ENCODE measurements around the gene CNOT2. TPM values are rescaled to one million over a fixed set of nuclear protein-coding genes. Genes with fewer than 3 reads are reported as not detected.

Gene CNOT2
- total and polyA plus RNA-seq, 2 experiments from 2014 or later = 110 to 152 TPM

DNA sequence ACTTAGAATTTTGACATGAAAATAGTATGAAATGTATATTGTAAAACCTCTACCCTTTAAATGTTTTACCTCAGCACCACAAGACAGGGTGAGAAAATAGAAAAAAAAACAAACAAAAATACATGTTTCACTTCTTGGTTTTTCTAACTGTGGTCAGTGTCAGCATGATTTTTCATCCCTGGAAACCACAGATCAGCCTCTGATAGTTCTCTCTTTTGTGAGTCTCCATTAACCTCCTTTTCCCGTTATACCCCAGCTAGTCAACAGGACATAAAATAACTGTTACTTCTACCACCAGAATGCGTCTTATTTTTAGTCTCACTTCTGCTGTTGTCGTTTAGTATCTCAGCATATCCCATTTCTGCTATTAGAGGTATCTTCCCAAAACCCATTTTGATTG, 74.5 kb downstream of the CNOT2 start:
- Histone ChIP-seq H3K27me3 (ENCODE audit: insufficient read depth) (no peaks in the 10 kb centered on the region), H3K4me1 (ENCODE audit: insufficient read depth) (no peaks in the 10 kb centered on the region), H2AFZ (no peak overlapping the region), H3F3A (replicated peaks; ENCODE audit: low read depth) (no peaks in the 10 kb centered on the region), H3K4me3 (no peak overlapping the region), H3K79me2 (replicated peaks; ENCODE audit: insufficient read depth) (peaks cover 53% of the 10 kb centered on the region), H4K20me1 (replicated peaks; ENCODE audit: insufficient read depth) (0 out of 2 replicates have a peak, but pooled peaks cover 6% of the 10 kb centered on the region), H3K4me2 (no peak overlapping the region), H3K27ac (ENCODE audit: low read depth) (no peak overlapping the region), H3K36me3 (ENCODE audit: insufficient read depth) (no peaks in the 10 kb centered on the region), H3K9me2 (ENCODE audit: insufficient read depth) (no peaks in the 10 kb centered on the region)
- DNase-seq (ENCODE audit: low spot score) = no peak
- H3K9me3 Mint-ChIP-seq = no peaks in the 10 kb centered on the region
- H3K27me3 Mint-ChIP-seq (ENCODE audit: insufficient read depth, low read depth, poor library complexity) = no peaks in the 10 kb centered on the region
- H3K36me3 Mint-ChIP-seq (ENCODE audit: low read depth) = no peaks in the 10 kb centered on the region; the same call in 2 of the 3 replicates
- ATAC-seq = no peak
- no peak overlapping the region for H3K27ac Mint-ChIP-seq
- no peak overlapping the region for H3K4me3 Mint-ChIP-seq
- TF ChIP-seq, protein P1, sequence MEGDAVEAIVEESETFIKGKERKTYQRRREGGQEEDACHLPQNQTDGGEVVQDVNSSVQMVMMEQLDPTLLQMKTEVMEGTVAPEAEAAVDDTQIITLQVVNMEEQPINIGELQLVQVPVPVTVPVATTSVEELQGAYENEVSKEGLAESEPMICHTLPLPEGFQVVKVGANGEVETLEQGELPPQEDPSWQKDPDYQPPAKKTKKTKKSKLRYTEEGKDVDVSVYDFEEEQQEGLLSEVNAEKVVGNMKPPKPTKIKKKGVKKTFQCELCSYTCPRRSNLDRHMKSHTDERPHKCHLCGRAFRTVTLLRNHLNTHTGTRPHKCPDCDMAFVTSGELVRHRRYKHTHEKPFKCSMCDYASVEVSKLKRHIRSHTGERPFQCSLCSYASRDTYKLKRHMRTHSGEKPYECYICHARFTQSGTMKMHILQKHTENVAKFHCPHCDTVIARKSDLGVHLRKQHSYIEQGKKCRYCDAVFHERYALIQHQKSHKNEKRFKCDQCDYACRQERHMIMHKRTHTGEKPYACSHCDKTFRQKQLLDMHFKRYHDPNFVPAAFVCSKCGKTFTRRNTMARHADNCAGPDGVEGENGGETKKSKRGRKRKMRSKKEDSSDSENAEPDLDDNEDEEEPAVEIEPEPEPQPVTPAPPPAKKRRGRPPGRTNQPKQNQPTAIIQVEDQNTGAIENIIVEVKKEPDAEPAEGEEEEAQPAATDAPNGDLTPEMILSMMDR (conservative IDR thresholded peaks at IDR 0.05; ENCODE audit: low read depth in 2 of 2) = no peak
- TF ChIP-seq EZH2 (IDR thresholded peaks at IDR 0.05; ENCODE audit: low read depth, unreplicated experiment) = no peak
- TF ChIP-seq, protein P2, sequence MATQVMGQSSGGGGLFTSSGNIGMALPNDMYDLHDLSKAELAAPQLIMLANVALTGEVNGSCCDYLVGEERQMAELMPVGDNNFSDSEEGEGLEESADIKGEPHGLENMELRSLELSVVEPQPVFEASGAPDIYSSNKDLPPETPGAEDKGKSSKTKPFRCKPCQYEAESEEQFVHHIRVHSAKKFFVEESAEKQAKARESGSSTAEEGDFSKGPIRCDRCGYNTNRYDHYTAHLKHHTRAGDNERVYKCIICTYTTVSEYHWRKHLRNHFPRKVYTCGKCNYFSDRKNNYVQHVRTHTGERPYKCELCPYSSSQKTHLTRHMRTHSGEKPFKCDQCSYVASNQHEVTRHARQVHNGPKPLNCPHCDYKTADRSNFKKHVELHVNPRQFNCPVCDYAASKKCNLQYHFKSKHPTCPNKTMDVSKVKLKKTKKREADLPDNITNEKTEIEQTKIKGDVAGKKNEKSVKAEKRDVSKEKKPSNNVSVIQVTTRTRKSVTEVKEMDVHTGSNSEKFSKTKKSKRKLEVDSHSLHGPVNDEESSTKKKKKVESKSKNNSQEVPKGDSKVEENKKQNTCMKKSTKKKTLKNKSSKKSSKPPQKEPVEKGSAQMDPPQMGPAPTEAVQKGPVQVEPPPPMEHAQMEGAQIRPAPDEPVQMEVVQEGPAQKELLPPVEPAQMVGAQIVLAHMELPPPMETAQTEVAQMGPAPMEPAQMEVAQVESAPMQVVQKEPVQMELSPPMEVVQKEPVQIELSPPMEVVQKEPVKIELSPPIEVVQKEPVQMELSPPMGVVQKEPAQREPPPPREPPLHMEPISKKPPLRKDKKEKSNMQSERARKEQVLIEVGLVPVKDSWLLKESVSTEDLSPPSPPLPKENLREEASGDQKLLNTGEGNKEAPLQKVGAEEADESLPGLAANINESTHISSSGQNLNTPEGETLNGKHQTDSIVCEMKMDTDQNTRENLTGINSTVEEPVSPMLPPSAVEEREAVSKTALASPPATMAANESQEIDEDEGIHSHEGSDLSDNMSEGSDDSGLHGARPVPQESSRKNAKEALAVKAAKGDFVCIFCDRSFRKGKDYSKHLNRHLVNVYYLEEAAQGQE (IDR thresholded peaks at IDR 0.05; ENCODE audit: unreplicated experiment) = no peak
- TF ChIP-seq, protein P3, sequence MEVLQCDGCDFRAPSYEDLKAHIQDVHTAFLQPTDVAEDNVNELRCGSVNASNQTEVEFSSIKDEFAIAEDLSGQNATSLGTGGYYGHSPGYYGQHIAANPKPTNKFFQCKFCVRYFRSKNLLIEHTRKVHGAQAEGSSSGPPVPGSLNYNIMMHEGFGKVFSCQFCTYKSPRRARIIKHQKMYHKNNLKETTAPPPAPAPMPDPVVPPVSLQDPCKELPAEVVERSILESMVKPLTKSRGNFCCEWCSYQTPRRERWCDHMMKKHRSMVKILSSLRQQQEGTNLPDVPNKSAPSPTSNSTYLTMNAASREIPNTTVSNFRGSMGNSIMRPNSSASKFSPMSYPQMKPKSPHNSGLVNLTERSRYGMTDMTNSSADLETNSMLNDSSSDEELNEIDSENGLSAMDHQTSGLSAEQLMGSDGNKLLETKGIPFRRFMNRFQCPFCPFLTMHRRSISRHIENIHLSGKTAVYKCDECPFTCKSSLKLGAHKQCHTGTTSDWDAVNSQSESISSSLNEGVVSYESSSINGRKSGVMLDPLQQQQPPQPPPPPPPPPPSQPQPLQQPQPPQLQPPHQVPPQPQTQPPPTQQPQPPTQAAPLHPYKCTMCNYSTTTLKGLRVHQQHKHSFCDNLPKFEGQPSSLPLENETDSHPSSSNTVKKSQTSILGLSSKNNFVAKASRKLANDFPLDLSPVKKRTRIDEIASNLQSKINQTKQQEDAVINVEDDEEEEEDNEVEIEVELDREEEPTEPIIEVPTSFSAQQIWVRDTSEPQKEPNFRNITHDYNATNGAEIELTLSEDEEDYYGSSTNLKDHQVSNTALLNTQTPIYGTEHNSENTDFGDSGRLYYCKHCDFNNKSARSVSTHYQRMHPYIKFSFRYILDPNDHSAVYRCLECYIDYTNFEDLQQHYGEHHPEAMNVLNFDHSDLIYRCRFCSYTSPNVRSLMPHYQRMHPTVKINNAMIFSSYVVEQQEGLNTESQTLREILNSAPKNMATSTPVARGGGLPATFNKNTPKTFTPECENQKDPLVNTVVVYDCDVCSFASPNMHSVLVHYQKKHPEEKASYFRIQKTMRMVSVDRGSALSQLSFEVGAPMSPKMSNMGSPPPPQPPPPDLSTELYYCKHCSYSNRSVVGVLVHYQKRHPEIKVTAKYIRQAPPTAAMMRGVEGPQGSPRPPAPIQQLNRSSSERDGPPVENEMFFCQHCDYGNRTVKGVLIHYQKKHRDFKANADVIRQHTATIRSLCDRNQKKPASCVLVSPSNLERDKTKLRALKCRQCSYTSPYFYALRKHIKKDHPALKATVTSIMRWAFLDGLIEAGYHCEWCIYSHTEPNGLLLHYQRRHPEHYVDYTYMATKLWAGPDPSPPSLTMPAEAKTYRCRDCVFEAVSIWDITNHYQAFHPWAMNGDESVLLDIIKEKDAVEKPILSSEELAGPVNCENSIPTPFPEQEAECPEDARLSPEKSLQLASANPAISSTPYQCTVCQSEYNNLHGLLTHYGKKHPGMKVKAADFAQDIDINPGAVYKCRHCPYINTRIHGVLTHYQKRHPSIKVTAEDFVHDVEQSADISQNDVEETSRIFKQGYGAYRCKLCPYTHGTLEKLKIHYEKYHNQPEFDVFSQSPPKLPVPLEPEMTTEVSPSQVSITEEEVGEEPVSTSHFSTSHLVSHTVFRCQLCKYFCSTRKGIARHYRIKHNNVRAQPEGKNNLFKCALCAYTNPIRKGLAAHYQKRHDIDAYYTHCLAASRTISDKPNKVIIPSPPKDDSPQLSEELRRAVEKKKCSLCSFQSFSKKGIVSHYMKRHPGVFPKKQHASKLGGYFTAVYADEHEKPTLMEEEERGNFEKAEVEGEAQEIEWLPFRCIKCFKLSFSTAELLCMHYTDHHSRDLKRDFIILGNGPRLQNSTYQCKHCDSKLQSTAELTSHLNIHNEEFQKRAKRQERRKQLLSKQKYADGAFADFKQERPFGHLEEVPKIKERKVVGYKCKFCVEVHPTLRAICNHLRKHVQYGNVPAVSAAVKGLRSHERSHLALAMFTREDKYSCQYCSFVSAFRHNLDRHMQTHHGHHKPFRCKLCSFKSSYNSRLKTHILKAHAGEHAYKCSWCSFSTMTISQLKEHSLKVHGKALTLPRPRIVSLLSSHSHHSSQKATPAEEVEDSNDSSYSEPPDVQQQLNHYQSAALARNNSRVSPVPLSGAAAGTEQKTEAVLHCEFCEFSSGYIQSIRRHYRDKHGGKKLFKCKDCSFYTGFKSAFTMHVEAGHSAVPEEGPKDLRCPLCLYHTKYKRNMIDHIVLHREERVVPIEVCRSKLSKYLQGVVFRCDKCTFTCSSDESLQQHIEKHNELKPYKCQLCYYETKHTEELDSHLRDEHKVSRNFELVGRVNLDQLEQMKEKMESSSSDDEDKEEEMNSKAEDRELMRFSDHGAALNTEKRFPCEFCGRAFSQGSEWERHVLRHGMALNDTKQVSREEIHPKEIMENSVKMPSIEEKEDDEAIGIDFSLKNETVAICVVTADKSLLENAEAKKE (CRISPR knock-in tag; IDR thresholded peaks at IDR 0.05) = no peak
- TF ChIP-seq EZH2phosphoT487 (IDR thresholded peaks at IDR 0.05; ENCODE audit: unreplicated experiment) = no peak
- TF ChIP-seq POLR2AphosphoS5 (IDR thresholded peaks at IDR 0.05; ENCODE audit: low read depth) = no peak
- no peaks in the 10 kb centered on the region for H3K4me1 Mint-ChIP-seq
